DND-41 (cell line): ENCODE measurements around the gene DPY19L2.

Source experiments
- CTCF ChIP-seq: IDR thresholded peaks from 2 replicates; pipeline ENCODE4 v1.5.1; 2012; ENCODE audit warnings: borderline replicate concordance, low read length, moderate library complexity, mild to moderate bottlenecking; ENCODE audit not compliant: poor library complexity, severe bottlenecking; ENCODE audit errors: extremely low read depth
- EZH2 ChIP-seq: IDR thresholded peaks from 3 replicates; pipeline ENCODE4 v1.6.1; 2012; ENCODE audit warnings: borderline replicate concordance, low read depth, mild to moderate bottlenecking, moderate library complexity, low read length, inconsistent platforms; ENCODE audit not compliant: severe bottlenecking

- TF ChIP-seq CTCF (no peak), EZH2 (no peak)
Observed at GRCh38 chr12:63706336-63706735, 38.0 kb upstream of the DPY19L2 start.
